HEK293T (cell line): ENCODE results near the gene HOXB4.

Experiments
- ARNT ChIP-seq: fragments of 450-650 bp; IDR thresholded peaks from 2 replicates; pipeline ENCODE4 v1.6.1; 2017; ENCODE audit warnings: mild to moderate bottlenecking
- BHLHE40 ChIP-seq: fragments of 450-650 bp; IDR thresholded peaks from 2 replicates; pipeline ENCODE4 v1.6.1; 2016; ENCODE audit warnings: mild to moderate bottlenecking, moderate library complexity, borderline replicate concordance
- ELF4 ChIP-seq: fragments of 450-650 bp; IDR thresholded peaks from 2 replicates; pipeline ENCODE4 v1.6.1; 2017; ENCODE audit warnings: antibody characterized with exemption
- FOXK2 ChIP-seq: fragments of 450-650 bp; IDR thresholded peaks from 2 replicates; pipeline ENCODE4 v1.6.1; 2016; ENCODE audit warnings: mild to moderate bottlenecking
- HDGF ChIP-seq: fragments of 450-650 bp; IDR thresholded peaks from 2 replicates; pipeline ENCODE4 v1.6.1; 2017; ENCODE audit warnings: antibody characterized with exemption, borderline replicate concordance
- L3MBTL2 ChIP-seq: fragments of 450-650 bp; conservative IDR thresholded peaks from 2 replicates; pipeline ENCODE4 v1.6.1; 2016; ENCODE audit warnings: mild to moderate bottlenecking
- NFRKB ChIP-seq: fragments of 450-650 bp; IDR thresholded peaks from 2 replicates; pipeline ENCODE4 v1.6.1; 2016; ENCODE audit warnings: mild to moderate bottlenecking, moderate library complexity
- SP1 ChIP-seq: fragments of 450-650 bp; IDR thresholded peaks from 2 replicates; pipeline ENCODE4 v1.6.1; 2017
- SUZ12 ChIP-seq: fragments of 450-650 bp; IDR thresholded peaks from 2 replicates; pipeline ENCODE4 v1.6.1; 2016; ENCODE audit warnings: mild to moderate bottlenecking

- no peak for TF ChIP-seq HDGF
- no peak for TF ChIP-seq ARNT
- TF ChIP-seq SP1 = no peak
- TF ChIP-seq BHLHE40 = no peak
- no peak for TF ChIP-seq SUZ12
- no peak for TF ChIP-seq FOXK2
- no peak for TF ChIP-seq ELF4
- no peak for TF ChIP-seq NFRKB
- no peak for TF ChIP-seq L3MBTL2
These were observed 37.0 kb downstream of the HOXB4 start for GRCh38 chr17:48541036-48541576.
